HepG2 (cell line): Measurements from ENCODE around the gene CFAP97D1. TPM values are rescaled to one million over a fixed set of nuclear protein-coding genes. Genes with fewer than 3 reads are reported as not detected.

ENCODE experiments used
- ETS1 ChIP-seq: sonication (generic); formaldehyde crosslinking; IDR thresholded peaks from 2 replicates; pipeline ENCODE4 v1.4.0; 2020; ENCODE audit warnings: missing genetic modification reagents
- GATA4 ChIP-seq: sonication (generic); IDR thresholded peaks from 2 replicates; pipeline ENCODE4 v1.6.1; 2016; ENCODE audit warnings: antibody characterized with exemption, low read depth, borderline replicate concordance
- HMG20B ChIP-seq: conservative IDR thresholded peaks from 2 replicates; pipeline ENCODE4 v1.6.1; 2016; ENCODE audit warnings: missing genetic modification reagents, missing compliant biosample characterization
- HOXA3 ChIP-seq: sonication (generic); formaldehyde crosslinking; IDR thresholded peaks from 2 replicates; pipeline ENCODE4 v1.5.0; 2020; ENCODE audit warnings: missing genetic modification reagents
- KLF13 ChIP-seq: sonication (generic); formaldehyde crosslinking; IDR thresholded peaks from 2 replicates; pipeline ENCODE4 v1.4.0; 2020; ENCODE audit warnings: mild to moderate bottlenecking, missing genetic modification reagents
- MATR3 ChIP-seq: sonication (generic); formaldehyde crosslinking; IDR thresholded peaks from 2 replicates; pipeline ENCODE4 v1.4.0; 2020; ENCODE audit warnings: missing genetic modification reagents
- MTA3 ChIP-seq: sonication (generic); formaldehyde crosslinking; IDR thresholded peaks from 2 replicates; pipeline ENCODE4 v1.4.0; 2020; ENCODE audit warnings: missing genetic modification reagents
- MZF1 ChIP-seq: sonication (generic); formaldehyde crosslinking; IDR thresholded peaks from 2 replicates; pipeline ENCODE4 v1.8.1; 2023; ENCODE audit warnings: mild to moderate bottlenecking, missing genetic modification reagents, borderline replicate concordance
- PAWR ChIP-seq: sonication (generic); formaldehyde crosslinking; IDR thresholded peaks from 2 replicates; pipeline ENCODE4 v1.4.0; 2020; ENCODE audit warnings: missing genetic modification reagents, mild to moderate bottlenecking, borderline replicate concordance
- SALL1 ChIP-seq: sonication (generic); formaldehyde crosslinking; IDR thresholded peaks from 2 replicates; pipeline ENCODE4 v1.8.0; 2022; ENCODE audit warnings: mild to moderate bottlenecking, missing genetic modification reagents
- SIN3A ChIP-seq: IDR thresholded peaks from 2 replicates; pipeline ENCODE4 v1.6.1; 2011; ENCODE audit warnings: low read depth, mild to moderate bottlenecking, control low read depth, low read length, borderline replicate concordance
- ZBED4 ChIP-seq: sonication (generic); formaldehyde crosslinking; IDR thresholded peaks from 2 replicates; pipeline ENCODE4 v1.4.0; 2020; ENCODE audit warnings: missing genetic modification reagents, borderline replicate concordance
- ZFP36L1 ChIP-seq: sonication (generic); formaldehyde crosslinking; IDR thresholded peaks from 2 replicates; pipeline ENCODE4 v1.8.0; 2022; ENCODE audit warnings: mild to moderate bottlenecking, missing genetic modification reagents, moderate library complexity
- ZHX1 ChIP-seq: sonication (generic); formaldehyde crosslinking; IDR thresholded peaks from 2 replicates; pipeline ENCODE4 v1.8.1; 2022; ENCODE audit warnings: low read depth, mild to moderate bottlenecking, missing genetic modification reagents
- ZNF468 ChIP-seq: sonication (generic); formaldehyde crosslinking; IDR thresholded peaks from 2 replicates; pipeline ENCODE4 v1.8.0; 2022; ENCODE audit warnings: mild to moderate bottlenecking, moderate library complexity, missing genetic modification reagents
- ZNF672 ChIP-seq: sonication (generic); formaldehyde crosslinking; IDR thresholded peaks from 2 replicates; pipeline ENCODE4 v1.8.1; 2022; ENCODE audit warnings: missing genetic modification reagents
- ZNF710 ChIP-seq: sonication (generic); formaldehyde crosslinking; IDR thresholded peaks from 2 replicates; pipeline ENCODE4 v1.5.0; 2020; ENCODE audit warnings: mild to moderate bottlenecking, missing genetic modification reagents, borderline replicate concordance
- ZNF772 ChIP-seq: sonication (generic); formaldehyde crosslinking; IDR thresholded peaks from 2 replicates; pipeline ENCODE4 v1.5.0; 2020; ENCODE audit warnings: mild to moderate bottlenecking, missing genetic modification reagents
- ZNF790 ChIP-seq: sonication (generic); formaldehyde crosslinking; IDR thresholded peaks from 2 replicates; pipeline ENCODE4 v1.8.0; 2022; ENCODE audit warnings: missing genetic modification reagents, mild to moderate bottlenecking, borderline replicate concordance
- polyA plus RNA-seq, 8 experiments: library from polyadenylated mRNA; depleted of rRNA in 3 of 8; stranded (reverse) in 7 of 8; unstranded in 1 of 8; fragments of >200 nt; fragmentation: Illumina TruSeq in 4 of 8; extraction: Trizol in 4 of 8; gene quantifications; 2 replicates each; pipeline versions ENCODE4 v1.2.1 to v1.2.3, GENCODE V29; 2011 to 2016; ENCODE audit warnings: low read depth in 4 of 8, missing spikeins in 1 of 8, mixed read lengths in 1 of 8; ENCODE audit not compliant: insufficient read depth in 1 of 8
- total RNA-seq, 5 experiments: library from RNA; depleted of rRNA; stranded (reverse); fragments of >200 nt; fragmentation: Illumina TruSeq; extraction: Trizol; gene quantifications; 2 replicates each; pipeline ENCODE4 v1.2.3, GENCODE V29; 2016; ENCODE audit warnings: low read depth in 1 of 5

CFAP97D1 gene
- total and polyA plus RNA-seq, 2 of the 13 experiments (the other 11 are each of a cell fraction or from before 2014, with no cell fraction given): 0.02 TPM; not detected in 1

- peak; percentile 38; the same call in 1 of the 2 replicates for TF ChIP-seq SALL1 (CRISPR knock-in tag)
- peak; percentile 90; the same call in 1 of the 2 replicates for TF ChIP-seq KLF13
- TF ChIP-seq PAWR (CRISPR knock-in tag): 0 out of 2 replicates have a peak, but pooled peaks have one; percentile 52
- TF ChIP-seq ZBED4 (CRISPR knock-in tag): peak; percentile 12; the same call in 1 of the 2 replicates
- TF ChIP-seq ZFP36L1 (CRISPR knock-in tag): peak; percentile 59
- no peak for TF ChIP-seq ZNF672 (CRISPR knock-in tag)
- peak; percentile 97 for TF ChIP-seq ZHX1 (CRISPR knock-in tag)
- TF ChIP-seq HOXA3 (CRISPR knock-in tag): peak; percentile 94
- TF ChIP-seq ZNF790 (CRISPR knock-in tag): peak; percentile 85; the same call in 1 of the 2 replicates
- no peak for TF ChIP-seq MZF1 (CRISPR knock-in tag)
- peak; percentile 82 for TF ChIP-seq ZNF710 (CRISPR knock-in tag)
- 0 out of 2 replicates have a peak, but pooled peaks have one; percentile 25 for TF ChIP-seq MTA3 (CRISPR knock-in tag)
- TF ChIP-seq GATA4: peak; percentile 62; the same call in 1 of the 2 replicates
- peak; percentile 82; the same call in 1 of the 2 replicates for TF ChIP-seq SIN3A
- peak; percentile 94; the same call in 1 of the 2 replicates for TF ChIP-seq ZNF468 (CRISPR knock-in tag)
- no peak; the same call in 1 of the 2 replicates for TF ChIP-seq ETS1 (CRISPR knock-in tag)
- TF ChIP-seq ZNF772 (CRISPR knock-in tag): no peak; the same call in none of the 2 replicates
- no peak for TF ChIP-seq MATR3 (CRISPR knock-in tag)
- TF ChIP-seq HMG20B (CRISPR knock-in tag): peak; percentile 20; the same call in 1 of the 2 replicates
These were observed 1.7 kb upstream of the CFAP97D1 start, which contains the start of gene DUSP3 (continued) for GRCh38 chr17:43778337-43779144.
